ENCODE data around the gene LMF1. TPM values are rescaled to one million over a fixed set of nuclear protein-coding genes. Genes with fewer than 3 reads are reported as not detected.

The LMF1 gene
- total and polyA plus RNA-seq, 2 donors (not counting 1 experiment from before 2014, with no cell fraction given) = 36.4 to 63.2 TPM

DNA sequence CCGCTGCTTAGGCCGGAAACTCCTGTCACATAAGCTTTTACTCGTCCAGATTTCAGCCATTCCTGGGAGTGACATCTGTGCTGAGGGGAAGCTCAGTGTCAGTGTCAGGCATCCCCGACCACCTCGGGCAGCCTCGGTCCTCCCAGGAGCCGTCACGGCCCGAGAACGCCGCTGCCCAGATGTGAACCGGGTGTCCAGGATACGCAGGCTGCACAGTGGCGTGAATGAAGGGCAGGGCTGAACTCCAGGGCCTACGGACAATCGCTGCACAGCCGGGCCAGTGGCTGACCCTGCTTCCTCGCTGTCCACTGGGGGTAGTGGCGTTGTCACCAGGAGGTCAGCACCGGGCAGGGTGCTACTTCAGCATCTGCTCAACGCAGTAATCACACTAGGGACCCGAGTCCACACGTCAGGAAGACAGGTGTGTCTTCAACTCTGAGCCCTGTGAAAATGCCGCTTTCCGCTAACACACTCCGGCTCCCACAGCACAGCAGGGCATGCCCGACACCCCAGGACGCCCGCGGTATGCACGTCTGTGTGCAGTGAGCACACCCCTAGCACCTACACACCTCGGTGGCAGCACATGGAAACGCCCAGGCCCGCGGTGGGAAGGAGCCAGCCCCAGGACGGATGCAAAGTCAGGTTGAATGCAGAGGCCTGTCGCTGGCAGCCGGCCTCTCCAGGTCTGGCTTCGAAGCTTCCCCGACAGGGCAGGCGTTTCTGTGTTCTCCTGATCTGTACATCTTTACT is 3.1 kb downstream of the LMF1 start:
- peaks cover 28% of the 10 kb centered on the region for H3K4me1 Mint-ChIP-seq
- Histone ChIP-seq H3K27me3 (replicated peaks in 1 of 4; ENCODE audit: control extremely low read depth in 1 of 4, control insufficient read depth in 3 of 4, insufficient read depth in 4 of 4, low read length in 3 of 4) (peaks cover 0 to 4% (median 0%) of the 10 kb centered on the region in 4 experiments), H4K20me1 (ENCODE audit: control insufficient read depth, insufficient read depth, low read length, poor library complexity, severe bottlenecking) (peaks cover 24% of the 10 kb centered on the region), H3K27ac (ENCODE audit: low read length in 2 of 2) (no peak overlapping the region), H2AFZ (ENCODE audit: insufficient read depth, low read depth, low read length, poor library complexity, severe bottlenecking) (no peak overlapping the region), H3K4me1 (ENCODE audit: control insufficient read depth in 2 of 2, insufficient read depth in 2 of 2, low read length in 2 of 2) (peaks cover 9 to 17% of the 10 kb centered on the region in 2 donors), H3K4me3 (ENCODE audit: control extremely low read depth in 1 of 5, extremely low read depth in 1 of 5, insufficient read depth in 1 of 5, low read depth in 2 of 5, low read length in 4 of 5) (no peak overlapping the region), H3K36me3 (replicated peaks in 1 of 2; ENCODE audit: control extremely low read depth in 1 of 2, control insufficient read depth in 1 of 2, extremely low read depth in 1 of 2, insufficient read depth in 2 of 2, low read length in 1 of 2) (peaks cover 0 to 2% of the 10 kb centered on the region in 2 experiments), H3K9me3 (ENCODE audit: control extremely low read depth in 1 of 3, control insufficient read depth in 2 of 3, insufficient read depth in 1 of 3, low read length in 2 of 3) (peaks cover 0 to 16% (median 0%) of the 10 kb centered on the region in 3 donors), H3K9ac (ENCODE audit: low read length) (no peak overlapping the region), H3K79me2 (ENCODE audit: control insufficient read depth, insufficient read depth, low read length) (peaks cover 9% of the 10 kb centered on the region), H3K4me2 (replicated peaks; ENCODE audit: low read depth, low read length, poor library complexity, severe bottlenecking) (no peak overlapping the region)
- TF ChIP-seq EZH2 (IDR thresholded peaks at IDR 0.05; ENCODE audit: borderline replicate concordance, insufficient read depth, low read depth, low read length, poor library complexity, severe bottlenecking) (no peak), CTCF (IDR thresholded peaks at IDR 0.05) (no peak)
- no peak for DNase-seq
- no peaks in the 10 kb centered on the region for H3K9me3 Mint-ChIP-seq (ENCODE audit: insufficient read depth)
- H3K4me3 Mint-ChIP-seq = no peak overlapping the region
- intact Hi-C loops (cut with micrococcal nuclease) = no loop called here
- H3K27ac Mint-ChIP-seq = no peak overlapping the region
- no peak for ATAC-seq (ENCODE audit: low read depth)
- no peaks in the 10 kb centered on the region for H3K27me3 Mint-ChIP-seq
- POLR2A ChIA-PET = no interaction called here
- 97% methylated on average over 40 of the region's 41 CpGs for WGBS (ENCODE audit: insufficient coverage)
- CTCF ChIA-PET = no interaction called here

GRCh38 chr16:967077-967541 is 3.7 kb downstream of the LMF1 start:
- intact Hi-C loops (cut with micrococcal nuclease) = no loop called here
- no peak for TF ChIP-seq EZH2 (IDR thresholded peaks at IDR 0.05; ENCODE audit: borderline replicate concordance, insufficient read depth, low read depth, low read length, poor library complexity, severe bottlenecking)
- no peak for TF ChIP-seq CTCF (IDR thresholded peaks at IDR 0.05)
- Histone ChIP-seq H3K27me3 (replicated peaks in 1 of 4; ENCODE audit: control extremely low read depth in 1 of 4, control insufficient read depth in 3 of 4, insufficient read depth in 4 of 4, low read length in 3 of 4) (no peaks in the 10 kb centered on the region), H3K27ac (ENCODE audit: low read length in 2 of 2) (no peak overlapping the region), H3K9me3 (ENCODE audit: control extremely low read depth in 1 of 3, control insufficient read depth in 2 of 3, insufficient read depth in 1 of 3, low read length in 2 of 3) (peaks cover 0 to 14% (median 0%) of the 10 kb centered on the region in 3 donors), H4K20me1 (ENCODE audit: control insufficient read depth, insufficient read depth, low read length, poor library complexity, severe bottlenecking) (peaks cover 24% of the 10 kb centered on the region), H3K4me3 (ENCODE audit: control extremely low read depth in 1 of 5, extremely low read depth in 1 of 5, insufficient read depth in 1 of 5, low read depth in 2 of 5, low read length in 4 of 5) (no peak overlapping the region), H2AFZ (ENCODE audit: insufficient read depth, low read depth, low read length, poor library complexity, severe bottlenecking) (no peak overlapping the region), H3K9ac (ENCODE audit: low read length) (no peak overlapping the region), H3K4me2 (replicated peaks; ENCODE audit: low read depth, low read length, poor library complexity, severe bottlenecking) (no peak overlapping the region), H3K79me2 (ENCODE audit: control insufficient read depth, insufficient read depth, low read length) (peaks cover 9% of the 10 kb centered on the region), H3K36me3 (replicated peaks in 1 of 2; ENCODE audit: control extremely low read depth in 1 of 2, control insufficient read depth in 1 of 2, extremely low read depth in 1 of 2, insufficient read depth in 2 of 2, low read length in 1 of 2) (peaks cover 0 to 2% of the 10 kb centered on the region in 2 experiments), H3K4me1 (ENCODE audit: control insufficient read depth in 2 of 2, insufficient read depth in 2 of 2, low read length in 2 of 2) (peaks cover 9 to 17% of the 10 kb centered on the region in 2 donors)
- H3K4me1 Mint-ChIP-seq = peaks cover 28% of the 10 kb centered on the region
- CTCF ChIA-PET = no interaction called here
- H3K27ac Mint-ChIP-seq = no peak overlapping the region
- no peaks in the 10 kb centered on the region for H3K27me3 Mint-ChIP-seq
- no peak overlapping the region for H3K4me3 Mint-ChIP-seq
- no peaks in the 10 kb centered on the region for H3K9me3 Mint-ChIP-seq (ENCODE audit: insufficient read depth)
- WGBS (ENCODE audit: insufficient coverage) = over 99% methylated on average over 20 of the region's 20 CpGs
- ATAC-seq (ENCODE audit: low read depth) = no peak
- POLR2A ChIA-PET = no interaction called here
- DNase-seq = no peak

All from B cell (primary cell).